ENCODE results near the gene HBEGF.

DNA sequence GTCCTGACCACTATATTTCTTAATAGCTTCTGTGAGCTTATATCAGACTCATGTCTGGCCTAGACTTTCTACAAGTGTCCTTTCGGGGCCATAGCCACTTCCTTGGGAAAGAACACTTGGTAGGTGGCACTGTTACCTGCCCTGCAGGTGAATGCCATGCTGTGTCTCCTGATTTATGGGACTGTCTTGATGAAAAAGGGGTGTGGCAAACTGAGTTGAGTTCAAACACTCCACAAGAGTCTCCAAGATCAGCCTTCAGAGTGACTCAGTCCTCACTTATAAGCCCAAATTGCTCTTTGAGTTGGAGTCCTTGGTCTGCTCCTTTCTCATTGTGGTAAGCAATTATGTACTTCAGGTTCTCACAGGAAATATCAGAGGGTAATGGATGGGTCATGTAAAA, 45.3 kb upstream of the HBEGF start:
- TF ChIP-seq POLR2A (IDR thresholded peaks at IDR 0.05) (no peak), EP300 (IDR thresholded peaks at IDR 0.05) (no peak), POLR2AphosphoS5 (IDR thresholded peaks at IDR 0.05) (no peak)
- TF ChIP-seq, protein P1, sequence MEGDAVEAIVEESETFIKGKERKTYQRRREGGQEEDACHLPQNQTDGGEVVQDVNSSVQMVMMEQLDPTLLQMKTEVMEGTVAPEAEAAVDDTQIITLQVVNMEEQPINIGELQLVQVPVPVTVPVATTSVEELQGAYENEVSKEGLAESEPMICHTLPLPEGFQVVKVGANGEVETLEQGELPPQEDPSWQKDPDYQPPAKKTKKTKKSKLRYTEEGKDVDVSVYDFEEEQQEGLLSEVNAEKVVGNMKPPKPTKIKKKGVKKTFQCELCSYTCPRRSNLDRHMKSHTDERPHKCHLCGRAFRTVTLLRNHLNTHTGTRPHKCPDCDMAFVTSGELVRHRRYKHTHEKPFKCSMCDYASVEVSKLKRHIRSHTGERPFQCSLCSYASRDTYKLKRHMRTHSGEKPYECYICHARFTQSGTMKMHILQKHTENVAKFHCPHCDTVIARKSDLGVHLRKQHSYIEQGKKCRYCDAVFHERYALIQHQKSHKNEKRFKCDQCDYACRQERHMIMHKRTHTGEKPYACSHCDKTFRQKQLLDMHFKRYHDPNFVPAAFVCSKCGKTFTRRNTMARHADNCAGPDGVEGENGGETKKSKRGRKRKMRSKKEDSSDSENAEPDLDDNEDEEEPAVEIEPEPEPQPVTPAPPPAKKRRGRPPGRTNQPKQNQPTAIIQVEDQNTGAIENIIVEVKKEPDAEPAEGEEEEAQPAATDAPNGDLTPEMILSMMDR (IDR thresholded peaks at IDR 0.05), result no peak
